ENCODE measurements around the gene RADIL.
"Not testable (repeated sequence)": the region's sequence is repeated elsewhere in the genome, so short reads cannot be mapped to it uniquely, and the experiment has no call there.

- TF ChIP-seq EZH2 (IDR thresholded peaks at IDR 0.05); POLR2AphosphoS5 (IDR thresholded peaks at IDR 0.05; ENCODE audit: borderline replicate concordance, low read depth, low read length): not testable (repeated sequence)
Observed at GRCh38 chr7:4794171-4794570, 89.3 kb downstream of the RADIL start.

Measured in SK-N-MC (cell line).